Activated naive CD4-positive, alpha-beta T cell treated with anti-CD3 and anti-CD28 coated beads, Interleukin-2, amount 10 ng/mL, durations not matched to agents 7 days and 5 days (primary cell): ENCODE data around the gene CYP1A2.
"Not testable (repeated sequence)": the region's sequence is repeated elsewhere in the genome, so short reads cannot be mapped to it uniquely, and the experiment has no call there.

Experiments used
- CTCF ChIA-PET: fragments of 350-600 bp; sonication (Branson Sonifier 250); formaldehyde crosslinking; loops from one replicate; lab custom pipeline; 2021; ENCODE audit warnings: antibody characterized with exemption; lab: Charles Lee
- DNase-seq: peaks from one replicate; pipeline ENCODE4 v3.0.0-alpha.2; 2020
- H3K27ac Mint-ChIP-seq: one replicate; pipeline ENCODE4 v1.8.0; 2021; ENCODE audit warnings: mild to moderate bottlenecking, moderate library complexity, mixed read lengths
- H3K27me3 Mint-ChIP-seq: one replicate; pipeline ENCODE4 v1.8.0; 2021; ENCODE audit warnings: mild to moderate bottlenecking, mixed read lengths
- H3K36me3 Mint-ChIP-seq: one replicate; pipeline ENCODE4 v1.8.0; 2021; ENCODE audit warnings: mixed read lengths
- H3K4me1 Mint-ChIP-seq: one replicate; pipeline ENCODE4 v1.8.0; 2021; ENCODE audit warnings: mixed read lengths
- H3K4me3 Mint-ChIP-seq: one replicate; pipeline ENCODE4 v1.8.0; 2021; ENCODE audit warnings: mild to moderate bottlenecking, moderate library complexity, mixed read lengths
- H3K9me3 Mint-ChIP-seq: one replicate; pipeline ENCODE4 v1.8.0; 2021; ENCODE audit warnings: mixed read lengths

The CYP1A2 gene

DNA sequence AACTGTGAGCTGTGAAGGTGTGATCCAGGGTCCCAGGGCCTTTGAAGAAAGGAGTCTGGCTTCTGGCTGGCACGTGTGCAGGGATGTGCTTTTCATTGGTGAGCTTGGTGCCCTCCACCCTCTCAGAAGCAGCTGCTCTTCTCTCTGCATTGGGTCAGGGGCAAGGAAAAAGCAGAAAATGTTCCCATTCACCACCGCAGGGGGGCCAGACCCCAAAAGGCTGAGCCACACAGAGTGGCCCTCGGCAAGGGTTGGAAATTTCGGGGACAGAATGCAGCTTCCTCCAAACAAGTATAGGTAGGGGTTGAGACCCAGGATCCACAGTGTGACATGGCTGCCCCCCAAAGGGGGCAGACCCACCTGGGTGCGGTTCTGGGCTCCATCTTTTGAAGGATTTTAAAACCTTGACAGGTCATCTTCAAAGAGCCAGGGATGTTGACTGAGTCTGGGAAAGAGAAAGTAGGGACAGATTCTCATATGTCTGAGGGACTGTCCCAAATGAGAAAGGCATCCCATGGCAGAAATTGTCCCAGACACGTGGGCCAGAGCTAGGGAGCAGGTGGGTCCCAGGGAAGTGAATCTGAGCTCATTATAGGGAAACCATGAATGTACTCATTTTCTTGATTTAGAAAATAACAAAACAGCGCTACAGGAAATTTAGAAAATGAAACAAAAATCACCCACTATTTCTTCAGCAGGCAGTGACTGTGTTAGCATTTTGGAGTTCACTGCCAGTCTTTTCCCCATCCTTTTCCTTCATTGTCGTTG, 36.0 kb downstream of the CYP1A2 start:
- peak; percentile 20 for DNase-seq
- peaks cover 57% of the 10 kb centered on the region for H3K4me1 Mint-ChIP-seq
- CTCF ChIA-PET = interaction anchor here (0.7 to 23.0 kb wide), 7 partner anchors 8 to 168 kb away, joined by 3 to 880 read pairs (median 3); no protein-coding TSS in a partner anchor
- H3K27ac Mint-ChIP-seq = peak overlapping the region; percentile 99
- peak overlapping the region; percentile 91 for H3K4me3 Mint-ChIP-seq
- H3K9me3 Mint-ChIP-seq = no peaks in the 10 kb centered on the region
- H3K27me3 Mint-ChIP-seq = no peaks in the 10 kb centered on the region
- peaks cover 50% of the 10 kb centered on the region for H3K36me3 Mint-ChIP-seq

DNA sequence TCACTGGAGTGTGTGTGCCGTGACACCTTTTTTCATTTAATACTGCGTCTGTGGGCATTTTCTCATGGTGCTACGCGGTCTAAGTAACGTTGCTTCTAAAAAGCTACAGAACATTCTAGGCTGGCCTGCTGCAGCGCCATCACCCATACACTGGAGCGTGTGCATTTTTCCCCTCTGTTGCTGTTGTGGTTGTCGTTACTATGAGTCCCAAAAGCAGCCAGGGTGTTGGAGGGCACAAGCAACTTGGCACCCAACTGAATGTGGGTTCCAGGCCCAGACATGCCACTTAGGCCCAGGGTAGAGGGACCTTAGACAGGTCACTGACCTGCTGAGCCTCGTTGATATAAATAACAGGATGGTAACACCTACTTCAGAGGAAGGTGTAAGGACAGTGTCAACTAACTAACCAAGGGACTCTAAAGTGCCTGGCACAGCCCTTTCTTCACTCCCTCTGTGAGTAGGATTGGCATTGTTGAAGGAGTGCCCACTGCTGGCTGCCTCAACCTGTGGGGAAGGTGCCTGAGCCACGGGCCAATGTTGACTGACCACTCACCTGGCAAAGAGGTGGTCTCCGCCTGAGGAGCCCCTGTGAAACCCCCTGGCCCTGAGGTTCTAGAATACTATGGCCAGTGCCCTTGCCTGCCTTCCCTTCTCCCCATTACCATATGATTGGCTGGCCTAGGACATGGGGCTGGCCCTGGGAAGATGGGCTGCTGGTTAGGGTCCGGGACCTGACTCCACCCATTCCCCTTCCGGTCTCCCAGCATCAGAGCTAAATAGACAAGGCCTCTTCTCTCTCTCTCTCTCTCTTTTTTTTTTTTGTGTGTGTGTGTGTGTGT, 36.8 kb downstream of the CYP1A2 start:
- Mint-ChIP-seq H3K36me3 (peaks cover 53% of the 10 kb centered on the region), H3K27ac (peak overlapping the region; percentile 99), H3K4me1 (peaks cover 57% of the 10 kb centered on the region), H3K27me3 (no peaks in the 10 kb centered on the region), H3K4me3 (peak overlapping the region; percentile 91), H3K9me3 (no peaks in the 10 kb centered on the region)
- DNase-seq = peak; percentile 82
- CTCF ChIA-PET = interaction anchor here (1.2 to 23.0 kb wide), 4 partner anchors 6 to 15 kb away, joined by 3 to 880 read pairs (median 498); partner anchors contain the start of gene CSK

DNA sequence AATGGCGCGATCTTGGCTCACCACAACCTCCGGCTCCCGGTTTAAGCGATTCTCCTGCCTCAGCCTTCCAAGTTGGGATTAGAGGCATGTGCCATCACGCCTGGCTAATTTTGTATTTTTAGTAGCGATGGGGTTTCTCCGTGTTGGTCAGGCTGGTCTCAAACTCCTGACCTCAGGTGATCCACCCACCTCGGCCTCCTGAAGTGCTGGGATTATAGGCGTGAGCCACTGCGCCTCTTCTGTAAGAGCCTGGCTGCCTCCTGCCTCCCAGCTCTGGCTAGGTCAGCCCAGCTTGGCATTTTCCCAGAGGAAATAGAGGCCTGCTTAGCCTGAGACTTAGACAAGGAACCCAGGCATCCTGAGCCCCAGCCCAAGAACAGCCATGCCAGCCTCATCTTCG, 37.4 kb downstream of the CYP1A2 start:
- peak overlapping the region; percentile 99 for H3K27ac Mint-ChIP-seq
- peaks cover 58% of the 10 kb centered on the region for H3K4me1 Mint-ChIP-seq
- peaks cover 58% of the 10 kb centered on the region for H3K36me3 Mint-ChIP-seq
- CTCF ChIA-PET = interaction anchor here (2.5 to 23.0 kb wide), 3 partner anchors 7 to 58 kb away, joined by 11 to 880 read pairs (median 880); partner anchors contain the start of gene CSK
- not testable (repeated sequence) for H3K9me3 Mint-ChIP-seq, H3K27me3 Mint-ChIP-seq, DNase-seq
- H3K4me3 Mint-ChIP-seq = peak overlapping the region; percentile 91

DNA sequence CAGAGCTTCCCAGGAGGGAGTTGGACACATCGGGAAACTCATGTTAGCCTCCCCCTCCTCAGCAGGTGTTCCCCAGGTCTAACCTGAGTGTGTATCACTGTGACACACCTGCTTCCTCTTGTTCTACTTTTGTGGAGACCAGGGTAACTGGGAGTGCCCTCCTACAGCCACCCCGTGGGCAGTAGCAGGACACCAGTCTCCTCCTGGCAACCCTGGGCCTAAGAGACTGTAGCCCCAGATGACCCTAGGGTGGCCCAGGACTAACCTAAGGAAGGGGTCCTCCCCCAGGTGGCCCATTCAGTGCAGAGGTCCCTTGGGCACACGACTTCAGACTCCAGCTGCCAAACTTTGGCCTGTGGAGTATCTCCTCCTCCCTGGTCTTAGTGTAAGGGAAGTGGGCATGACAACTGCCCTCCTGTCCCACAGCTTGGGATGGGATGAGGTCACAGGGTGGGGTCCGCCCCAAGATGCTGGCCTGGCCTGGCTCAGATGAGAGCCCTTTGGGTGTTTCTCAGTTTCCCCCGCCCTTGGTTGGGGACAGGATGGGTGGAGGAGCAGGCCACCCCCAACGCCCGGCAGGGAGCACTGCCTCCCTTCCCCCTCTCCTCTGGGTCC, 38.0 kb downstream of the CYP1A2 start:
- peak; percentile 47 for DNase-seq
- Mint-ChIP-seq H3K27me3 (no peaks in the 10 kb centered on the region), H3K27ac (peak overlapping the region; percentile 99), H3K4me3 (peak overlapping the region; percentile 91), H3K4me1 (peaks cover 61% of the 10 kb centered on the region), H3K9me3 (no peaks in the 10 kb centered on the region), H3K36me3 (peaks cover 63% of the 10 kb centered on the region)
- CTCF ChIA-PET = interaction anchor here (0.6 to 23.0 kb wide), 10 partner anchors 7 to 417 kb away, joined by 3 to 880 read pairs (median 4); partner anchors contain the start of genes CLK3 and CSK

DNA sequence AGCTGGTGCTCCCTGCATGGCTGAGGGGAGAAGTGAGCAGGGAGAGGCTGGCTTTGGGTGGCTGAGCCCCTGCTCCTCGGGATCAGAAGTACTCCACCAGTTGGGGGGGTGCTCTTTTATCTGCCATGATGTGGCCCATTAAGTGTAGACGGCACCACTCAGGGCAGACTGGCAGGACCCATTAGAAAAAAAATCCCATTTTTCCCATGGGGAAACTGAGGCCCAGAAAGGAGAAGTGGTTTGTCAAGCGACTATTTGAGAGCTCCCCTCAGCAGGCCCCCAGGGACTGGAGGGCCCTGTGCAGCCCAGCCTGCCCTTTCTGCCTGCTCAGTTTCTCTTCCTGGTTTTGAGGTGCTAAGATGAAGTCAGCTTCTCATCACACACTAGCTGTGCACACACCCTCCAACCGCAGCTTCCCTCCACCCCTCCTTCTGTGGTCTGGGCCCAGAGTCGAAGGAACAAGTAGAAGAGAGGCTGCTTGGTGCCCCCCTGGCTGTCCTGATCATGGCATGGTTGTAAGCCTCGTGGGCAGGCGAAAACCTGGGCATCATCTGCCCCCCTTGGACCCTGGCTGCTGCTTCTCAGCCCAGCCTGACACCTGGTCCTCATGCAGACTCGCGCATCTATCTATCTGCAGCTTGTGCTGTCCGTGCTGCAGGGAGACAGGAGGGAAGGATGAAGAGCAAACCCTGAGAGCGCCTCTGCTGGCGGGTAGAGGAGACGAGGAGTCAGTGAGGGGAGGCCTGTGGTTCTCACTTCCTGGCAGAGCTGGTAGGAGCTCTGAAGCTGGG, 38.8 kb downstream of the CYP1A2 start:
- H3K4me1 Mint-ChIP-seq = peaks cover 69% of the 10 kb centered on the region
- H3K27me3 Mint-ChIP-seq = no peaks in the 10 kb centered on the region
- CTCF ChIA-PET = interaction anchor here (0.5 to 23.0 kb wide), 15 partner anchors 6 to 664 kb away, joined by 3 to 880 read pairs (median 3); partner anchors contain the start of genes CLK3, CSK and SIN3A
- DNase-seq = peak; percentile 95
- H3K4me3 Mint-ChIP-seq = peak overlapping the region; percentile 91
- H3K9me3 Mint-ChIP-seq = no peaks in the 10 kb centered on the region
- peaks cover 69% of the 10 kb centered on the region for H3K36me3 Mint-ChIP-seq
- H3K27ac Mint-ChIP-seq = peak overlapping the region; percentile 99

DNA sequence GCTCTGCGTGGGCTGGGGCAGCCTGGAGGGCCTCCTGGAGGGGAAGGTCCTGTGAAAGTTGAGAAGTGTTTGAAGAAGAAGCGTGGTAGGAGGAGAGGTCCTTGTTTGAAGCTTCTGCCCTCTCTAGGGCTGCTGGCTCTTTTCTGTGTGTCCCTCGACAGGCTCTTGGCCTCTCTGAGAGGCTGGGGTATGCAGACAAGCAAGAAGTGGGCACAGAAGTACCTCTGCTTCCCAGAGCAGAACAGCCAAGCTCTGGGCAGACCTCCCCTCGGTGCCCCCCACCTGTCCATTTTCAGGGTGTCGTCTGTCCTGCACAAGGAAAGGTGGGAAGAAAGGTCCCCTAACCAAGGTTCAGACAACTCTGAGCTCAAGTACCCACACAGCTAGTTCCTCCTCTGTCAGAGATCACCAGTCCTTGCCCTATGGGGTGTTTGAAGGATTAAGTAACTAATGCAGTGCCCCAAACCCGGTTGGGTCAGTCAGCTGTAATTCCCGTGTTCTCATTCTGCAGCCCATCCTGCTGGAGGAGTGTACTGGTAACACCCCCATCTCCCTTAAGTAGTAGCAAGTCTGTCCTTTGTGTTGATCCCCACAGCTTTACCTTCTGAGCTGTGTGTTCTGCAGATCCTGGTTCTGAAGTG, 39.5 kb downstream of the CYP1A2 start:
- DNase-seq = no peak
- Mint-ChIP-seq H3K36me3 (peaks cover 64% of the 10 kb centered on the region), H3K27ac (peak overlapping the region; percentile 99), H3K9me3 (no peaks in the 10 kb centered on the region), H3K27me3 (no peaks in the 10 kb centered on the region), H3K4me1 (peaks cover 76% of the 10 kb centered on the region), H3K4me3 (peak overlapping the region; percentile 91)
- CTCF ChIA-PET = interaction anchor here (0.5 to 23.0 kb wide), 11 partner anchors 5 to 663 kb away, joined by 3 to 880 read pairs (median 3); partner anchors contain the start of genes CLK3, CSK and SIN3A

DNA sequence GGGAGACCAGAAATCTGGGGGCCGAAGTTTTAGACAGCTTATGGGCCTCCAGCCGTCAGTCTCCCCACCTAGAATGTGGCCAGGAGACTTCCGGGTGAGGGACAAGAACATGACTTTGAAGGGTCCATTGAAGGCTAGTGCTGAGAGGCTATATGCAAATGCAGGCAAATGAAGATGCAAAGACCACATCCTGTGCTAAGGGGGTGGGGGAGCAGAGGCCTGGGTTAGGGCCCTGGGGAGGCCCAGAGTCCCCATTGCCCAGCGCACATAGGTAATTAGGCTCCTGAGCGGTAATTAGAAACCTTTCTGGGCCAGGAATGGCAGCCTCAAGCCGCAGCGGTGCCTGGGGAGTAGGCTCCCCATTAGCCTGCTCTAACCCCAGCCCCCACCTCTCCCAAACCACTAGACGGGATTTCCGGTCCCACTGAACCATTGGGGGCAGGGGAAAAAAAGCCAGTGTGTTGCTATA, 40.1 kb downstream of the CYP1A2 start:
- Mint-ChIP-seq H3K4me1 (peaks cover 81% of the 10 kb centered on the region), H3K36me3 (peaks cover 59% of the 10 kb centered on the region), H3K27ac (peak overlapping the region; percentile 99), H3K27me3 (no peaks in the 10 kb centered on the region), H3K4me3 (peak overlapping the region; percentile 91), H3K9me3 (no peaks in the 10 kb centered on the region)
- CTCF ChIA-PET = interaction anchor here (0.8 to 23.0 kb wide), 6 partner anchors 5 to 173 kb away, joined by 3 to 880 read pairs (median 6); partner anchors contain the start of genes CLK3 and CSK
- DNase-seq = peak; percentile 85

DNA sequence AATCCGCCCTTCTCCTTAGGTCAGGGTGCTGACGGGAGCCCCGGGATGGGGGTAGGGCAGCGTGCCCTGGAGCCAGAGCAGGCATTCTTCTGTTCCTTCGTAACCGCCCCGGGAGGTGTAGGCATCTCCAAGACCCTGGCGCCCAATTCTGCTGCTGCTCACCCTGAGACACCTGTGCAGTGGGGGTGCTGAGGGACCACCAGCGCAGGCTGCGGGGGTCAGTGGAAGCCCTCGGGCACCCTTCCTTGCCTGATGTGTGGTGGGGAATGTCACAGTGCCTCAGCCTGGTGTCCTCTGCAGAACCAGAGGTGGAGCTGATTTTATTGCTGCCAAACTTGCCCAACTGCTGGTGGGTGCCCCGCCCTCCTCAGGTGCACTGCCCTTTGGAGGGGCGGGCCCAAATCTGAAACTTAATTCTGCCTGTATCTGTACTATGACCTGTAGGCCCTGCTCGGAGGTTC, 40.6 kb downstream of the CYP1A2 start:
- CTCF ChIA-PET = interaction anchor here (2.5 to 23.0 kb wide), 3 partner anchors 4 to 161 kb away, joined by 8 to 880 read pairs (median 880); partner anchors contain the start of gene CSK
- peaks cover 84% of the 10 kb centered on the region for H3K4me1 Mint-ChIP-seq
- H3K9me3 Mint-ChIP-seq = no peaks in the 10 kb centered on the region
- peak overlapping the region; percentile 99 for H3K27ac Mint-ChIP-seq
- H3K36me3 Mint-ChIP-seq = peaks cover 55% of the 10 kb centered on the region
- H3K4me3 Mint-ChIP-seq = peak overlapping the region; percentile 91
- H3K27me3 Mint-ChIP-seq = no peaks in the 10 kb centered on the region
- peak; percentile 70 for DNase-seq

DNA sequence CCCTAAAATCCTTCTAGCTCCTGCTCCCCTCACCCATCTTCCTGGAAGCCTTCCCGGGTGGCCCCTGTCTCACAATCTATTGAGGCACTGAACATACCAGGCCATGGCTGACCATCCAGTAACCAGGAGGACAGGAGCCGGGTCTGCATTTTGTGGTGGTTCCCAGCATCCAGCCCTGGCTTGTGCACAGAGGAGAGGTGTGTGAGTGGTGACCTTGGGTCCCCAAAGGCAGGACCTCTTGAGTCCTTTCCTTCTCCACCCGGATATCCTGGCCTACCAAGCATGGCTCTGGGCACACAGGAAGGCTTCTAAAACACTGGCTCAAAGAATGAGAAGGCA, 41.1 kb downstream of the CYP1A2 start:
- H3K27me3 Mint-ChIP-seq = no peaks in the 10 kb centered on the region
- peak overlapping the region; percentile 91 for H3K4me3 Mint-ChIP-seq
- H3K9me3 Mint-ChIP-seq = no peaks in the 10 kb centered on the region
- H3K36me3 Mint-ChIP-seq = peaks cover 52% of the 10 kb centered on the region
- peak overlapping the region; percentile 99 for H3K27ac Mint-ChIP-seq
- peaks cover 84% of the 10 kb centered on the region for H3K4me1 Mint-ChIP-seq
- DNase-seq = no peak
- CTCF ChIA-PET = interaction anchor here (15.9 to 23.0 kb wide), 2 partner anchors 4 to 11 kb away, joined by 880 read pairs; partner anchors contain the start of gene CSK

DNA sequence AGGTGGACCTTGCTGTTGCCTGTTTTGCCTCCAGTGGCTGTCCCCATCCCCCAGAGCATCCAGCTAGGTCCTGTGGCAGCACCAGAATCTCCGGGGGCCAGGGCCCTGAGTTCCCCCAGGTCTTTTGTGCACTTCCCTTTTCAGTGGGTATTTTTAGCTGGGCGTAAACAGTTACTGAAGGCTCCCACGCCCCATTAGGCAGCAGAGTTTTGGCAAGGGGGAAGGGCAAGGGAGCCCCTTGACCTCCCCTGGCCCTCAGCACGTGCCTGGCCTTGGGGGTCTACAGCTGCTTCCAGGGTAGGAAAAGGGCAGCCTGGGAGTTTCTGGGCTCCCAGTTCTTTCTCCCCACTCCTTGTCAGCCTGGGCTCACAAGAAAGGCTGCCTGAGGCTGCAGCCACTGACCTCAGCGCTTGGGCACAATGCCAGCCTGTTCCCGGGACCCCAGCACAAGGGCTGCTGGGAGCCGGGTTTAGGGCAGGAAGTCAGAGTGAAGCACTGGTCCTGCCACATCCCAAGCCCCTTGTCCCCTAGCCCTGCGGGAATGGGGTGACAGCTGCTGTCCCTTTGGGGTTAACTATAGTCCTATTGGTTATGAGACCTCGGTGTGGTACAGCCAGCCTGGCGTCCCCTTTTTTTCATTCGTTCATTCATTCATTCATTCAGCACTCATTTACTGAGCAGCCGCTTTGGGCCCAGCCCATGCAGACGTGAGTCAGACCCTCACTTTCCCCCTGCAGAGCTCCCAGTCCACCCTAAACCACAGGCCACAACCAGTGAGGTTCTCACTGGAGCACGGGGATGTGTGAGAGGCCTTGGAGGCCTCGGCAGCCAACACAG, 41.7 kb downstream of the CYP1A2 start:
- Mint-ChIP-seq H3K27me3 (no peaks in the 10 kb centered on the region), H3K27ac (peak overlapping the region; percentile 99), H3K9me3 (no peaks in the 10 kb centered on the region), H3K4me3 (peak overlapping the region; percentile 91), H3K36me3 (peaks cover 52% of the 10 kb centered on the region), H3K4me1 (peaks cover 84% of the 10 kb centered on the region)
- DNase-seq = peak; percentile 46
- CTCF ChIA-PET = interaction anchor here (15.9 to 23.0 kb wide), 2 partner anchors 3 to 11 kb away, joined by 880 read pairs; partner anchors contain the start of gene CSK

DNA sequence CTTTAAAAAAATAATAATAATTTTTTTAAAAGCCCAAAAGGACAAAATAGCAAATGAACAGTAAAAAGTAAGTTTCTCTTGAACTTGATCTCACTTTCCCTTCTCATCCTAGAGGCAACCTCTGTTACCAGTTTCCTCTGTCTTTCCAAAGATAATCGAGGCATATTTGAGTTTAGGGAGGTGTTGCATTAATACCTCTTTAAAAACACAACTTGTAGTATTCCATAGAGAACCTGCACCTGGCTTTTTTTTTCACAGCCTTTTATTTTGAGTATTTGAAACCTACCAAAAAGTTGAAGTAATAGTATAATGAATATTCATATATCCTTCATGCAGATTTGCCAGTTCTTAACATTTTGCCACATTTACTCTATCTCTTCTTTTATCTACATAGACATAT, 42.4 kb downstream of the CYP1A2 start:
- Mint-ChIP-seq H3K27ac (peak overlapping the region; percentile 80), H3K4me1 (peaks cover 87% of the 10 kb centered on the region), H3K4me3 (peak overlapping the region; percentile 91), H3K9me3 (no peaks in the 10 kb centered on the region), H3K27me3 (no peaks in the 10 kb centered on the region), H3K36me3 (peaks cover 51% of the 10 kb centered on the region)
- CTCF ChIA-PET = interaction anchor here (0.8 to 15.9 kb wide), 2 partner anchors 9 to 12 kb away, joined by 3 to 880 read pairs; partner anchors contain the start of gene CSK
- no peak for DNase-seq
